SK-N-SH (cell line): ENCODE data around the gene SLCO6A1. TPM values are rescaled to one million over a fixed set of nuclear protein-coding genes. Genes with fewer than 3 reads are reported as not detected.

ENCODE experiments used
- CTCF ChIA-PET: fragments of 300-600, 350-600 bp; formaldehyde crosslinking; extraction: SDS; loops from one replicate; lab custom pipeline; 2021; lab: Yijun Ruan, JAX
- POLR2A ChIA-PET: fragments of 350-600 bp; sonication (Branson Sonifier 250); formaldehyde crosslinking; extraction: SDS; loops from one replicate; lab custom pipeline; 2020; ENCODE audit warnings: antibody characterized with exemption, inconsistent platforms; lab: Yijun Ruan, JAX
- DNase-seq: peaks from one replicate; pipeline ENCODE4 v3.0.0; 2012
- H2AFZ ChIP-seq: fragments of 200-600 bp; sonication (generic); 2 replicates; pipeline ENCODE4 v1.8.1; 2016; ENCODE audit warnings: antibody characterized with exemption, mild to moderate bottlenecking, low read depth
- H3F3A ChIP-seq: fragments of 200-600 bp; sonication (generic); replicated peaks from 2 replicates; pipeline ENCODE3; 2016; ENCODE audit warnings: antibody characterized with exemption, mild to moderate bottlenecking; ENCODE audit not compliant: insufficient read depth
- H3K27ac ChIP-seq, 2 experiments: fragments of 200-500 bp in 1 of 2; fragments of 200-600 bp in 1 of 2; sonication (Bioruptor generic) in 1 of 2; sonication (generic), shearing (Covaris generic) in 1 of 2; 2 replicates each; pipeline versions ENCODE4 v1.5.1 to v1.6.1; 2014 to 2016; ENCODE audit warnings: low read depth in 2 of 2, inconsistent platforms in 1 of 2, low read length in 1 of 2, mild to moderate bottlenecking in 1 of 2, mixed read lengths in 1 of 2
- H3K27me3 ChIP-seq: fragments of 200-600 bp; sonication (generic), shearing (Covaris generic); 2 replicates; pipeline ENCODE4 v1.6.1; 2016; ENCODE audit warnings: mixed run types; ENCODE audit not compliant: insufficient read depth
- H3K36me3 ChIP-seq, 2 experiments: fragments of 200-500 bp in 1 of 2; fragments of 200-600 bp in 1 of 2; sonication (Bioruptor generic) in 1 of 2; sonication (generic) in 1 of 2; replicated peaks in 1 of 2; 2 replicates each; pipeline versions ENCODE3 to v1.5.1; 2014 to 2016; ENCODE audit warnings: low read length in 1 of 2, mild to moderate bottlenecking in 1 of 2; ENCODE audit not compliant: insufficient read depth in 2 of 2, control insufficient read depth in 1 of 2
- H3K4me1 ChIP-seq, 2 experiments: fragments of 200-500 bp in 1 of 2; fragments of 200-600 bp in 1 of 2; sonication (Bioruptor generic) in 1 of 2; sonication (generic), shearing (Covaris generic) in 1 of 2; 2 replicates each; pipeline versions ENCODE4 v1.5.1 to v1.6.1; 2014 to 2016; ENCODE audit warnings: low read depth in 1 of 2, low read length in 1 of 2, mixed run types in 1 of 2; ENCODE audit not compliant: insufficient read depth in 2 of 2, control insufficient read depth in 1 of 2
- H3K4me2 ChIP-seq: fragments of 200-600 bp; sonication (generic), shearing (Covaris generic); 2 replicates; pipeline ENCODE4 v1.6.1; 2017; ENCODE audit warnings: mixed run types
- H3K4me3 ChIP-seq, 2 experiments: fragments of 200-500 bp in 1 of 2; fragments of 200-600 bp in 1 of 2; sonication (Bioruptor generic) in 1 of 2; sonication (generic), shearing (Covaris generic) in 1 of 2; 2 replicates each; pipeline versions ENCODE4 v1.5.1 to v1.8.1; 2014 to 2016; ENCODE audit warnings: low read depth in 2 of 2, inconsistent platforms in 1 of 2, low read length in 1 of 2, mild to moderate bottlenecking in 1 of 2, mixed read lengths in 1 of 2, moderate library complexity in 1 of 2
- H3K79me2 ChIP-seq: fragments of 200-600 bp; sonication (generic); 2 replicates; pipeline ENCODE4 v1.8.1; 2017; ENCODE audit warnings: mild to moderate bottlenecking; ENCODE audit not compliant: insufficient read depth
- H3K9ac ChIP-seq: fragments of 200-600 bp; sonication (generic); 2 replicates; pipeline ENCODE4 v1.6.1; 2017; ENCODE audit warnings: mixed run types
- H3K9me2 ChIP-seq: fragments of 200-600 bp; sonication (generic); 2 replicates; pipeline ENCODE4 v1.6.1; 2017; ENCODE audit warnings: mixed run types
- H3K9me3 ChIP-seq: fragments of 200-600 bp; sonication (generic); 2 replicates; pipeline ENCODE4 v1.6.1; 2017; ENCODE audit warnings: mixed run types, mild to moderate bottlenecking, moderate library complexity
- H4K20me1 ChIP-seq: fragments of 200-600 bp; sonication (generic); 2 replicates; pipeline ENCODE4 v1.6.1; 2017; ENCODE audit warnings: mild to moderate bottlenecking, mixed run types; ENCODE audit not compliant: insufficient read depth
- CHD2 ChIP-seq: fragments of 150-350 bp; IDR thresholded peaks from 2 replicates; pipeline ENCODE4 v1.6.1; 2018; ENCODE audit warnings: low read length; ENCODE audit not compliant: partially characterized antibody
- FOXJ3 ChIP-seq: sonication (generic); formaldehyde crosslinking; IDR thresholded peaks from 2 replicates; pipeline ENCODE4 v1.5.1; 2020; ENCODE audit warnings: mild to moderate bottlenecking, missing genetic modification reagents
- GATA2 ChIP-seq: sonication (generic); formaldehyde crosslinking; IDR thresholded peaks from 2 replicates; pipeline ENCODE4 v1.5.0; 2020; ENCODE audit warnings: mild to moderate bottlenecking, missing genetic modification reagents
- MEF2A ChIP-seq: IDR thresholded peaks from 2 replicates; pipeline ENCODE4 v1.4.0; 2012; ENCODE audit warnings: low read depth, borderline replicate concordance
- MXI1 ChIP-seq: IDR thresholded peaks from 2 replicates; pipeline ENCODE4 v1.6.1; 2012; ENCODE audit warnings: mild to moderate bottlenecking, low read depth, low read length, improper control_type of control experiment
- PBX3 ChIP-seq: IDR thresholded peaks from 2 replicates; pipeline ENCODE4; 2012
- RXRA ChIP-seq: IDR thresholded peaks from 2 replicates; pipeline ENCODE4 v1.4.0; 2012; ENCODE audit warnings: low read depth, mild to moderate bottlenecking, borderline replicate concordance
- SIN3A ChIP-seq: IDR thresholded peaks from 2 replicates; pipeline ENCODE4 v1.6.1; 2012; ENCODE audit warnings: low read depth, mild to moderate bottlenecking, low read length, moderate library complexity, borderline replicate concordance
- TAF1 ChIP-seq: IDR thresholded peaks from 2 replicates; pipeline ENCODE4 v1.6.1; 2012; ENCODE audit warnings: low read depth, mild to moderate bottlenecking, low read length, moderate library complexity, borderline replicate concordance
- TCF12 ChIP-seq: IDR thresholded peaks from 2 replicates; pipeline ENCODE4 v1.4.0; 2012
- TEAD4 ChIP-seq: IDR thresholded peaks from 2 replicates; pipeline ENCODE4 v1.4.0; 2012; ENCODE audit warnings: mild to moderate bottlenecking, borderline replicate concordance; ENCODE audit not compliant: insufficient read depth
- USF2 ChIP-seq: fragments of 150-350 bp; IDR thresholded peaks from 2 replicates; pipeline ENCODE4 v1.6.1; 2017; ENCODE audit warnings: antibody characterized with exemption, low read length, low read depth, borderline replicate concordance
- polyA plus RNA-seq, 3 experiments: library from polyadenylated mRNA; depleted of rRNA; stranded (reverse); fragments of >200 nt; gene quantifications; 2 replicates each; pipeline ENCODE4 v1.2.3, GENCODE V29; 2012
- TF ChIP-seq, protein P1 (sequence below): IDR thresholded peaks from 2 replicates; pipeline ENCODE4 v1.6.1; 2012; ENCODE audit warnings: mild to moderate bottlenecking, low read depth, low read length, moderate library complexity
- TF ChIP-seq, protein P2 (sequence below): fragments of 200-600 bp; sonication (generic); IDR thresholded peaks from 2 replicates; pipeline ENCODE4 v1.6.1; 2017; ENCODE audit warnings: antibody characterized with exemption, mild to moderate bottlenecking, moderate library complexity

SLCO6A1 gene
- polyA plus RNA-seq, 1 of the 3 experiments (the other 2 are of a cell fraction), result not detected

- TF ChIP-seq, protein P1, sequence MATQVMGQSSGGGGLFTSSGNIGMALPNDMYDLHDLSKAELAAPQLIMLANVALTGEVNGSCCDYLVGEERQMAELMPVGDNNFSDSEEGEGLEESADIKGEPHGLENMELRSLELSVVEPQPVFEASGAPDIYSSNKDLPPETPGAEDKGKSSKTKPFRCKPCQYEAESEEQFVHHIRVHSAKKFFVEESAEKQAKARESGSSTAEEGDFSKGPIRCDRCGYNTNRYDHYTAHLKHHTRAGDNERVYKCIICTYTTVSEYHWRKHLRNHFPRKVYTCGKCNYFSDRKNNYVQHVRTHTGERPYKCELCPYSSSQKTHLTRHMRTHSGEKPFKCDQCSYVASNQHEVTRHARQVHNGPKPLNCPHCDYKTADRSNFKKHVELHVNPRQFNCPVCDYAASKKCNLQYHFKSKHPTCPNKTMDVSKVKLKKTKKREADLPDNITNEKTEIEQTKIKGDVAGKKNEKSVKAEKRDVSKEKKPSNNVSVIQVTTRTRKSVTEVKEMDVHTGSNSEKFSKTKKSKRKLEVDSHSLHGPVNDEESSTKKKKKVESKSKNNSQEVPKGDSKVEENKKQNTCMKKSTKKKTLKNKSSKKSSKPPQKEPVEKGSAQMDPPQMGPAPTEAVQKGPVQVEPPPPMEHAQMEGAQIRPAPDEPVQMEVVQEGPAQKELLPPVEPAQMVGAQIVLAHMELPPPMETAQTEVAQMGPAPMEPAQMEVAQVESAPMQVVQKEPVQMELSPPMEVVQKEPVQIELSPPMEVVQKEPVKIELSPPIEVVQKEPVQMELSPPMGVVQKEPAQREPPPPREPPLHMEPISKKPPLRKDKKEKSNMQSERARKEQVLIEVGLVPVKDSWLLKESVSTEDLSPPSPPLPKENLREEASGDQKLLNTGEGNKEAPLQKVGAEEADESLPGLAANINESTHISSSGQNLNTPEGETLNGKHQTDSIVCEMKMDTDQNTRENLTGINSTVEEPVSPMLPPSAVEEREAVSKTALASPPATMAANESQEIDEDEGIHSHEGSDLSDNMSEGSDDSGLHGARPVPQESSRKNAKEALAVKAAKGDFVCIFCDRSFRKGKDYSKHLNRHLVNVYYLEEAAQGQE, result no peak
- TF ChIP-seq PBX3 (no peak), MXI1 (no peak), TCF12 (no peak), SIN3A (no peak)
Observed at GRCh38 chr5:102385365-102385764, 113.4 kb downstream of the SLCO6A1 start (continued).

DNA sequence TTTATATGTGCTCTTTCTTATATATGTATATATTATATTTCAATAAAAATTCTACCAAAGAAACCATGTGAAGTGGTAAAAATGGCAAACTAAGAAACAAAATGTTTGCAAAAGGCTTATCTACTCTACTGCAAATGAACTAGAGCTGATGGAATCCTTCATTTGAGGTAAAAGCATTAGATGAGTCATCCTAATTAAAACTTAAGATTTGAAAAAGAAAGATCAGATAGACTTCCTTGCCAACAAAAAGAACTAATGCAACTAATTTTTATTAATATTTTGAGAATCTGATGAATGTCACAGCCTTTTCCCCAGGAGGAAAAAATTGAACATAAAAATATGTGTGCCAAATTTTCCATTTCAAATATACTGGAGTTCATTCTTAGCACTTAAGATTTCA, 118.6 kb downstream of the SLCO6A1 start:
- no peaks in the 10 kb centered on the region for H3K36me3 ChIP-seq
- H4K20me1 ChIP-seq, result no peaks in the 10 kb centered on the region
- H3F3A ChIP-seq, result no peaks in the 10 kb centered on the region
- H3K79me2 ChIP-seq, result no peaks in the 10 kb centered on the region
- H3K27me3 ChIP-seq, result no peaks in the 10 kb centered on the region
- H3K27ac ChIP-seq, result no peak overlapping the region
- H3K4me2 ChIP-seq, result no peak overlapping the region
- no peak overlapping the region for H3K4me3 ChIP-seq
- no peaks in the 10 kb centered on the region for H3K4me1 ChIP-seq
- H3K9ac ChIP-seq, result no peak overlapping the region
- H3K9me2 ChIP-seq, result no peaks in the 10 kb centered on the region
- ChIA-PET POLR2A (no interaction called here), CTCF (no interaction called here)
- TF ChIP-seq USF2 (no peak), RXRA (no peak), FOXJ3 (CRISPR knock-in tag) (no peak), MXI1 (no peak), PBX3 (no peak), SIN3A (no peak), MEF2A (no peak), TAF1 (no peak), GATA2 (CRISPR knock-in tag) (no peak), TEAD4 (no peak), CHD2 (no peak)
- TF ChIP-seq, protein P2, sequence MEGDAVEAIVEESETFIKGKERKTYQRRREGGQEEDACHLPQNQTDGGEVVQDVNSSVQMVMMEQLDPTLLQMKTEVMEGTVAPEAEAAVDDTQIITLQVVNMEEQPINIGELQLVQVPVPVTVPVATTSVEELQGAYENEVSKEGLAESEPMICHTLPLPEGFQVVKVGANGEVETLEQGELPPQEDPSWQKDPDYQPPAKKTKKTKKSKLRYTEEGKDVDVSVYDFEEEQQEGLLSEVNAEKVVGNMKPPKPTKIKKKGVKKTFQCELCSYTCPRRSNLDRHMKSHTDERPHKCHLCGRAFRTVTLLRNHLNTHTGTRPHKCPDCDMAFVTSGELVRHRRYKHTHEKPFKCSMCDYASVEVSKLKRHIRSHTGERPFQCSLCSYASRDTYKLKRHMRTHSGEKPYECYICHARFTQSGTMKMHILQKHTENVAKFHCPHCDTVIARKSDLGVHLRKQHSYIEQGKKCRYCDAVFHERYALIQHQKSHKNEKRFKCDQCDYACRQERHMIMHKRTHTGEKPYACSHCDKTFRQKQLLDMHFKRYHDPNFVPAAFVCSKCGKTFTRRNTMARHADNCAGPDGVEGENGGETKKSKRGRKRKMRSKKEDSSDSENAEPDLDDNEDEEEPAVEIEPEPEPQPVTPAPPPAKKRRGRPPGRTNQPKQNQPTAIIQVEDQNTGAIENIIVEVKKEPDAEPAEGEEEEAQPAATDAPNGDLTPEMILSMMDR, result no peak
- no peaks in the 10 kb centered on the region for H3K9me3 ChIP-seq
- H2AFZ ChIP-seq, result no peak overlapping the region
- DNase-seq, result no peak
